Measurements from ENCODE around the gene SERINC2.

DNA sequence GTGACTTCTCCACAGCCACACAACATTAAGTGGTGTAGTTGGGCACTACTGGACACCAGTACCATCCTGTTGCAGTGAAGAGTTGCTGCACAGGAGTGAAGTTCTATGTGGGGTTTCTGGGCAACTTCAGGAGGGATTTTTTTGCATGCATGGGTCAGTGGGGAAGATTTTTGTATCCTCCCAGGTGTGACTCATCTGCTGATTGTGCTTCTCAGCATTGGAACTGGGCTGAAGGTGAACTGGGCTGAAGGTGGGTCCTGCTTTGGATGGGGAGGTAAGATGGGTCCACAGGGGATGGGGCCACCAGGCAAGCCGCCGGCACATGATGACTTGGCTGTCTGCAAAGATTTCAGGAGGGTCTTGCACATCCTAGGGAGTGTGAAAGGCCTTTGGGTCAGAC lies 2.6 kb downstream of the SERINC2 start:
- no peak for TF ChIP-seq POLR2A (IDR thresholded peaks at IDR 0.05; ENCODE audit: low read length)
- TF ChIP-seq, protein P1, sequence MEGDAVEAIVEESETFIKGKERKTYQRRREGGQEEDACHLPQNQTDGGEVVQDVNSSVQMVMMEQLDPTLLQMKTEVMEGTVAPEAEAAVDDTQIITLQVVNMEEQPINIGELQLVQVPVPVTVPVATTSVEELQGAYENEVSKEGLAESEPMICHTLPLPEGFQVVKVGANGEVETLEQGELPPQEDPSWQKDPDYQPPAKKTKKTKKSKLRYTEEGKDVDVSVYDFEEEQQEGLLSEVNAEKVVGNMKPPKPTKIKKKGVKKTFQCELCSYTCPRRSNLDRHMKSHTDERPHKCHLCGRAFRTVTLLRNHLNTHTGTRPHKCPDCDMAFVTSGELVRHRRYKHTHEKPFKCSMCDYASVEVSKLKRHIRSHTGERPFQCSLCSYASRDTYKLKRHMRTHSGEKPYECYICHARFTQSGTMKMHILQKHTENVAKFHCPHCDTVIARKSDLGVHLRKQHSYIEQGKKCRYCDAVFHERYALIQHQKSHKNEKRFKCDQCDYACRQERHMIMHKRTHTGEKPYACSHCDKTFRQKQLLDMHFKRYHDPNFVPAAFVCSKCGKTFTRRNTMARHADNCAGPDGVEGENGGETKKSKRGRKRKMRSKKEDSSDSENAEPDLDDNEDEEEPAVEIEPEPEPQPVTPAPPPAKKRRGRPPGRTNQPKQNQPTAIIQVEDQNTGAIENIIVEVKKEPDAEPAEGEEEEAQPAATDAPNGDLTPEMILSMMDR (IDR thresholded peaks at IDR 0.05) = no peak
- no peak for TF ChIP-seq POLR2AphosphoS2 (conservative IDR thresholded peaks at IDR 0.05; ENCODE audit: low read length)
- no peak for TF ChIP-seq ZFP36 (IDR thresholded peaks at IDR 0.05; ENCODE audit: borderline replicate concordance, partially characterized antibody)
